ENCODE results near the gene TOLLIP. TPM values are rescaled to one million over a fixed set of nuclear protein-coding genes. Genes with fewer than 3 reads are reported as not detected.

The TOLLIP gene
- total and polyA plus RNA-seq, 2 of the 8 experiments (the other 6 are each of a cell fraction or from before 2014, with no cell fraction given), result 23.7 to 34.7 TPM

DNA sequence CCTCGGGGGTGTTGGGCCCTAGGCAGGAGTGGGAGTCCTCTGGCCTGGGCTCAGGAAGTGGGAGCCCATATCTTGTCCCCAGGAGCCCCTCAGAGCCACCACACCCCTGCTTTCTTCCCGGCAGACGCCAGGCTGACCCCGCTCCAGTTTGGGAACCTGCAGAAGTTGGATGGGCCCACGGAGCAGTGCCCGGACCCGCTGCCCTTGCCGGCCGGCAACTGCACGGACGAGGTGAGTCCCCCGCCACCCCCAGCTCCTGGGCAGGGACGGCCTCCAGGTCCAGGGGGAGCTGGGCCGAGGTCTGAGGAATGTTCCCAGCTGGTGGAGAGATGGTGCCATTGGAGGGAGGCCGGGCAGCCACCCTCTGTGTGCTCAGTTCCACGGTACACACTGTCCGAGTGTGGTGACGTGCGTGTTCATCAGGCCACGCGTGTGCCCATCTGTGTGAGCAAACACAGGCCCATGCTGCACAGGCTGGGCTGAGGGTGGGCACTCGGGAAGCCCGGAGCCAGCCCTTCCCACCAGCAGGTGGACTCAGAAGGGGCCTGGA lies 81.8 kb downstream of the TOLLIP start:
- Histone ChIP-seq H2BK5ac (ENCODE audit: low read depth, low read length) (no peak overlapping the region), H2BK15ac (ENCODE audit: low read length) (no peak overlapping the region), H3K14ac (ENCODE audit: insufficient read length) (no peak overlapping the region), H2BK12ac (ENCODE audit: low read depth, low read length) (no peak overlapping the region), H3K23ac (ENCODE audit: insufficient read length) (no peak overlapping the region), H4K8ac (ENCODE audit: extremely low read depth, insufficient read depth, low read length) (no peak overlapping the region), H4K20me1 (replicated peaks in 1 of 2; ENCODE audit: control insufficient read depth in 1 of 2, insufficient read depth in 2 of 2, low read length in 2 of 2) (peaks cover 0 to 1% of the 10 kb centered on the region in 2 experiments), H3K27ac (ENCODE audit: low read depth, low read length) (no peak overlapping the region), H3K79me2 (ENCODE audit: control insufficient read depth in 1 of 2, insufficient read depth in 2 of 2, low read length in 2 of 2) (no peaks in the 10 kb centered on the region), H2BK120ac (replicated peaks; ENCODE audit: low read depth, low read length) (no peak overlapping the region), H3K36me3 (ENCODE audit: control insufficient read depth in 2 of 4, insufficient read depth in 4 of 4, low read length in 3 of 4) (no peaks in the 10 kb centered on the region), H3K4ac (replicated peaks; ENCODE audit: insufficient read length, low read depth, low read length) (no peak overlapping the region), H2AK5ac (ENCODE audit: low read depth, low read length) (no peak overlapping the region), H3K18ac (ENCODE audit: extremely low read depth, low read length) (no peak overlapping the region), H3K79me1 (ENCODE audit: low read depth, low read length) (no peaks in the 10 kb centered on the region), H2BK20ac (ENCODE audit: low read length) (no peak overlapping the region), H2AFZ (ENCODE audit: low read length) (no peak overlapping the region), H3K27me3 (replicated peaks in 1 of 4; ENCODE audit: control insufficient read depth in 3 of 4, extremely low read depth in 1 of 4, insufficient read depth in 3 of 4, low read length in 3 of 4) (no peaks in the 10 kb centered on the region), H3K4me1 (replicated peaks in 1 of 4; ENCODE audit: control insufficient read depth in 3 of 4, insufficient read depth in 4 of 4, low read length in 3 of 4) (peaks cover 0 to 14% (median 5%) of the 10 kb centered on the region in 4 experiments; a peak in 6 of 7 replicates), H3K23me2 (ENCODE audit: low read depth, low read length) (no peaks in the 10 kb centered on the region), H4K91ac (replicated peaks; ENCODE audit: insufficient read length, low read length) (no peak overlapping the region), H4K5ac (ENCODE audit: insufficient read length, low read depth, low read length) (no peak overlapping the region), H3K9ac (replicated peaks in 1 of 4; ENCODE audit: extremely low read depth in 1 of 4, low read depth in 3 of 4, low read length in 3 of 4) (no peak overlapping the region), H3K9me3 (ENCODE audit: insufficient read depth in 2 of 2, low read depth in 1 of 2, low read length in 1 of 2) (no peaks in the 10 kb centered on the region; a peak in 1 of 4 replicates), H3K56ac (replicated peaks; ENCODE audit: insufficient read length, low read depth, low read length) (no peak overlapping the region), H3K4me3 (ENCODE audit: extremely low read depth in 1 of 4, insufficient read depth in 2 of 4, low read depth in 3 of 4, low read length in 4 of 4) (no peak overlapping the region), H3K4me2 (ENCODE audit: insufficient read depth in 1 of 2, low read depth in 2 of 2, low read length in 2 of 2) (no peak overlapping the region)
- ChIA-PET POLR2A (ENCODE audit: partially characterized antibody) (no interaction called here), CTCF (ENCODE audit: partially characterized antibody) (interaction anchor here (0.7 to 2.1 kb wide), 5 partner anchors 10 to 175 kb away, joined by 3 to 6 read pairs (median 4); no protein-coding TSS in a partner anchor)
- 95% methylated on average over 19 of the region's 23 CpGs; no CpG with 5 or more reads in 1 of the 2 experiments for WGBS, 2 experiments (ENCODE audit: extremely low coverage in 1 of 2, insufficient coverage in 1 of 2, insufficient read length in 1 of 2, insufficient replicate concordance in 2 of 2, low coverage in 1 of 2, low lambda C conversion rate in 2 of 2, missing lambda C conversion rate in 1 of 2)
- no peak for DNase-seq (ENCODE audit: low read depth in 1 of 2, low spot score in 2 of 2)
- no peak for TF ChIP-seq SP4 (IDR thresholded peaks at IDR 0.05; ENCODE audit: low read length)
- no peak for TF ChIP-seq ATF3 (IDR thresholded peaks at IDR 0.05; ENCODE audit: insufficient read depth, low read depth, low read length)
- no peak for FAIRE-seq
